Stimulated activated CD8-positive, alpha-beta memory T cell treated with anti-CD3 and anti-CD28 coated beads, Interleukin-7, amount 100 ng/mL, for 24 hours (primary cell): Measurements from ENCODE around the gene RIC8B.

Experiments used
- DNase-seq: peaks from one replicate; pipeline ENCODE4 v3.0.0-alpha.2; 2020; ENCODE audit warnings: low read depth

RIC8B gene

GRCh38 chr12:106758349-106759110 lies 16.0 kb upstream of the RIC8B start:
- no peak for DNase-seq

- DNase-seq: no peak
Measured at GRCh38 chr12:106759526-106760183, 14.8 kb upstream of the RIC8B start.

- DNase-seq: no peak
Measured at GRCh38 chr12:106760184-106760531, 14.3 kb upstream of the RIC8B start.

- no peak for DNase-seq
Measured at GRCh38 chr12:106764220-106764619, 10.3 kb upstream of the RIC8B start.

GRCh38 chr12:106764738-106765137 lies 9.7 kb upstream of the RIC8B start:
- no peak for DNase-seq

GRCh38 chr12:106766393-106766826 lies 8.1 kb upstream of the RIC8B start:
- DNase-seq: no peak

- DNase-seq: no peak
Measured at GRCh38 chr12:106767206-106767605, 7.3 kb upstream of the RIC8B start.

GRCh38 chr12:106767954-106768822 lies 6.3 kb upstream of the RIC8B start:
- no peak for DNase-seq

GRCh38 chr12:106769078-106769477 lies 5.4 kb upstream of the RIC8B start:
- DNase-seq: no peak

GRCh38 chr12:106769546-106769945 lies 4.9 kb upstream of the RIC8B start:
- DNase-seq: no peak

- DNase-seq: no peak
Measured at GRCh38 chr12:106771425-106771824, 3.1 kb upstream of the RIC8B start.

GRCh38 chr12:106773286-106774004 lies 1.0 kb upstream of the RIC8B start:
- no peak for DNase-seq

GRCh38 chr12:106774808-106775524 lies 484 bp downstream of the RIC8B start:
- DNase-seq: no peak

- DNase-seq: no peak
Measured at GRCh38 chr12:106776897-106777296, 2.4 kb downstream of the RIC8B start.

GRCh38 chr12:106780010-106780631 lies 5.6 kb downstream of the RIC8B start:
- DNase-seq: no peak

GRCh38 chr12:106782619-106783018 lies 8.1 kb downstream of the RIC8B start:
- DNase-seq: no peak

- no peak for DNase-seq
Measured at GRCh38 chr12:106783515-106783914, 9.0 kb downstream of the RIC8B start.

- DNase-seq: no peak
Measured at GRCh38 chr12:106790020-106790419, 15.5 kb downstream of the RIC8B start.

GRCh38 chr12:106791531-106791930 lies 17.0 kb downstream of the RIC8B start:
- DNase-seq: no peak

- DNase-seq: no peak
Measured at GRCh38 chr12:106794369-106794768, 19.9 kb downstream of the RIC8B start.

- no peak for DNase-seq
Measured at GRCh38 chr12:106801167-106801708, 26.8 kb downstream of the RIC8B start.
